ENCODE results near the gene GSK3A. TPM values are rescaled to one million over a fixed set of nuclear protein-coding genes. Genes with fewer than 3 reads are reported as not detected.

The GSK3A gene
- polyA plus RNA-seq, 12 donors, result 36.1 to 84.0 (median 42.9) TPM; not detected in 1

DNA sequence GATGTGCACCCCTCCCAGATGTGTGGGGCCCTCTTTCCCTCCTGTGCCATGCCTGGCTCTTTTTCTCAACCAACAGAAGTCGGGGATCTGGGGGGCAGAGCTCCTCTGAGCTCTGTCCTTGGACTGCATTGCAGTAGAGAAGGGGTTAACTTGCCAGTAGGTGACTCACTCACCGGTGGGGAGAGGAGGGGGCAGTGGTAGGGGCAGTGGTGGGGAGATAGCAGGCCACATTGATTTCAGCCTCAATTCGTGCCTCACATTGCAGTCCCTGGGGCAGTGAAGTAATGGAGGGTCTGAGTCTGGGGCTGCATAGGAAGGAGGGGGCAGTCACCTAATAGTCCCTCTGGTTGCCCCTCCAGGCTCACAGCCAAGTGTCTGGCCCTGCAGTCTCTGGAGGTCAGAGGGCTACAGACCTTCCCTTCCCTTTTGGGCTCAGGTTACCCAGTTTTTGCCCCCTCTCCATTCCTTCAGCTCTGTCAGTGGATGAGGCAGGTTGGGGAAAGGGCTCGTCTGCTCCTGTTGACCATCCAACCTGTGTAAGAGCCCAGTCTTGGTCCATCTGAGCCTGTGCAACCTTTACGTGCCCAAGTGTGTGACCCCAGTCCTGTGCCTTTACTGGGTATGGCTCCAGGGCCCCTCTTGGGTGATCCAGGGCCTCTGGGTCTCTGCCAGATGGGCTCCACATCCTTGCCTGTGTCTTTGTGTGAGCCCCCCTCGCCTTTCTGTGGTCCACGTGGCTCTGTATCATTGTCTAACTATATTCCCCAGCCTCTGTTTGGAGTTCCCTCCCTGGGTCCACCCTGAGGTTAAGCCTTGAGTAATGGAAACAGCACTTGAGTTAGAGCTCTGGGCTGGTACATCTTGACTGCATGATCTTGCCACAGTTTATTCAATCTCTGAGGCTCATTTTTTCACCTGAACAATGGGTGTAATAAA lies 39.7 kb upstream of the GSK3A start:
- DNase-seq, result no peak

DNA sequence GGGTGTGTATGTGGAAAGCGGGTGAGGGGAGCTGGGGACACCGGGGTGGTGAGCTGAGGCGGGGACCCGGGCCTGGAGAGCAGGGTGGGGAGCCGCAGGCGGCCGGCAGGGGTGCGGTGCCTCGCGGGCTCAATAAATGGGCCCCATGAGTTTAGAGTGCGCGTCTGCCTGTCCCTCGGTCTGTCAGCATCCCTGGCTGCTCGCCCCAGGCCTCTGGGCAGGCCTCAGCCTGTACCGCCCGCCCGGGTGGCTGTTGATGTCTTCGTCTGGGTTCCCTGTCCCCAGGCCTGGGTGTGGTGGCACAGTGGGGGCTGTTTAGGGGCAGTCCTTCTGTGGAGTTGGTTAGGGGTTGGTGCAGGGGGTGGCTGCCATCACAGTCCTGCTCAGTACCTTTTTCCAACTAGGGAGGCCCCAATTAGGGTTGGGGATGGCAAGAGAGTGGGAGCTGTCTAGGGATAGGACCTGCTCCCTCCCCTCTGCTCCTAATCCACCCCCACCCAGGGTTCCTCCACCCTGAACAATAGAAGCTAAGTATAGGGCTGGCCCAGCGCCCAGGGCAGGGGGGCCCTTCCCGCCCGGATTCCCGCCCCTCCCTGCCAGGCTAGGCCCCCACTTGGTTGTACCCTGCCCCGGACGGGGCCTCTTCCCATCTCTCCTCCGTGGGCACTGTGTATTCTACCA lies 38.9 kb upstream of the GSK3A start:
- DNase-seq, result no peak

DNA sequence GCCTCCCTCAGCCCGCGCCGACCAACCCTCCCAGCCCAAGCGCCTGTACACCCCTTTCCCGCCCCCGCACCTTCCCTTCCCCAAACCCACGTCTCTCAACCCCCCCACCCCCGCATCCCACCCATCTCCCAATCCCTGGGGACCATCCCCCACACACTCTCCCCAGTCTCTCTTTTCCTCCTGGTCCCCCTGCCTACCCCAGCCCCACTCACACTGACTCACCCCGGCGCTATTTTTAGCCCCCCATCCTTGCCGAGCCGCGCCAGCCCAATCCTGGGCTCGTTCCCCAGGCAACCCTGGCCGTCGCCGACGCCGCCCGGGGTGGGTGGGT lies 38.4 kb upstream of the GSK3A start:
- no peak for DNase-seq

DNA sequence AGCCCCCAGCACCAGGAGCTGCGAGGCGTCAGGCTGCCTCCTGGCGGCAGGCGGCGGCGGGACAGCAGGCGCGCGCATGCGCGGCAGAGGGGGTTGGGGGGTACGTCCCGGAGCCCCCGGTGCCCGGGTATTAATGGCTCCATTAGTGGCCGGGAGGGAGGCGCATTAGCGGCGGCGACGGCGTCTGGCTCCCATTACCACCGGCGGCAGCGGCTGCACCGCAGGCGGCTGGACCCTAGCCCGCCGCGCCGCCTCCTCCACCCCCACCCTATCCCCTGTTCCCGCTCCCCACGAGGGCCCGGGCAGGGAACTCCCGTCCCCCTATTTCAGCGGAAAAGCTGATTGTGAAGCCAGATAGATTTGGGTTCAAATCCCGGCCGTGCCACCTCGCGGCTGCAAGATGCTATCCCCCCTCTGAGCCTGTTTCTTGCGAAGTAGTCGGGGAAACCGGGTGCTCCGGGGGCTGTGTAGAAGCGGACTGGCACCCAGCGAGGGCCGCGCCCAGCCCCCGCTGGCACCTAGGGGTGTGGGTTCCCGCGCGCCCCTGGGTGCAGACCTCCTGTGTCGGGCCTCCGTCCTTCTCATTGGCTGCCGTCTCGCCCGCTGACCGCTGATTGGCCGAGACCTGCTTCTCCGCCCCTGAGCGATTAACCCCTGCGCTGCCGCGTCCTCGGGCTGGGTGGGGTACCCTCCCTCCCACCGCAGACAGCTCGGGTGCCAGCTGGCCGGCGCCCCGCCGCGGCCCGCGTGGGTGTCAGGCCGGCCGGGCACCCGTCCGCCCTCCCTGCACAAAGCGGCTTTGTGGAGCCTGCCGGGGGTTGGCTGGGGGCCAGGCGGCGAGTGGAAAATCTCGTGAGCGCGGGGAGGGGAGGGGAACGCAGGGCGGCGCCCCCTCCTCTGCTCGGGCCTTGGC lies 37.8 kb upstream of the GSK3A start:
- DNase-seq, result peak; percentile 93

DNA sequence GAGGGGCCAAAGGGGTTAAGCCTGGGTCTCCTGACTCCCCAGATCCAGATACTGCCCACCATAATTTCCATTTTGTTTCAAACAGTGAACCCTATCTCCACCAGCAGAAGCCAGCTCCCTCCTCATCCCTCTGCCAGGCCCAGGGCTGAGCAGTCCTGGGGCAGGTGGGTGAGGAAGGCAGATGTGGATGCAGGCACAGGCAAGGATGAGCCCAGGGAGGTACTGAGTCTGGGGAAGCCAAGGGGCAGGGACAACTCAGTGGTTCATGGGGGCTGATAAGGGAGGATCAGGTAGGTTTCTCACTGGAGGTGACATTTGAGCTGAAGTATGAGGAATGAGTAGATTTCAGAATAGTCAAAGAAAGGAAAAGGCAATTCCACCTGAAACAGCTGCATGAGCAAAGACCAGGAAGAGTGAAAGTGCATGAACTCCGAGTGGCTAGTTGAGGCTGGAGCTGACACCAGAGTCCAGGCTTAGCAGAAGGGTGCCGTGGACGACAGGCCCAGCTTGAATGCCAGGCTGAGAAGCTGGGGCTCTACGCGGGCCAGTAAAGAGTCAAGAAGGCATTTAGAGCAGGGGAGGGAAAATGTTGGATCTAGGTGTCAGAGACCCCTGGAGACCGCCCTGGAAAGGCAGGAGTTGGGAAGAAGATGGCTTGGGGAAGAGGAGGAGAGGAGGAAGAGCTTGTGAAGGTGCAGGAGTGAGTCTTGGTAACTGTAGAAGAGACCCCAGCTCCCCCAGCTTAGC lies 36.9 kb upstream of the GSK3A start:
- no peak for DNase-seq

DNA sequence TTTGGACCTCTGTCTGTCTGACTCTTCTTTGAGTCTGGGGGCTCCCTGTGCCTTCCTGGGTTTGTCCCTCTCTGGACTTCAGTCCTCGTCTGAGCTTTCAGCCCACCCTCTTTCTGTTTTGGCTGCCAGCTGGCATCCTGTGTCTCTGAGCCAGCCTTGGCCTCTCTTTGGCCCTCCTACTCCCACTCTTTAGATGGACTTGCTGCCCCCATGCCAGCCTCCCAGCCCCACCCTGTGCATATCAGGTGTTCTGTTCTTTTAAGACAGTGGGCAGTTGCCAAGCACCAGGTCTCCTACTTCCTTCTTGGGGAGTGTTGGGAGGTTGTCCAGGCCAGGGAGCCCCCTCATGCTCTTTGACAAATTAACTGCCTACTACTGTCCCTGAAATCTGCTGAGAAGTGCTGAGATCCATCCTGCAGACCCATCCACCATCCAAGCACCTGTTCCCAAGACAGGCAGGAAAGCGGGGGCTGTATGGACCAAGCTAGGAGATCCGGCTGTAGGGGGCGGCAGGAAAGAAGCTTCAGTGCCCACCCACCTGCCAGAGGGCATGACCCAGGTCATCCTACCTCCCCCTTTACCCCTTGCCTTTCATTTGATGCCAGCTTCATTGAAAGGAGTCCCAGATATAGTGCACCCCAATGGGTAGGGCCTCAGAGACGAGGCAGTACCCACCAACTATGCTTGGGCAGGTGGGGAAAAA lies 36.2 kb upstream of the GSK3A start:
- DNase-seq, result no peak

DNA sequence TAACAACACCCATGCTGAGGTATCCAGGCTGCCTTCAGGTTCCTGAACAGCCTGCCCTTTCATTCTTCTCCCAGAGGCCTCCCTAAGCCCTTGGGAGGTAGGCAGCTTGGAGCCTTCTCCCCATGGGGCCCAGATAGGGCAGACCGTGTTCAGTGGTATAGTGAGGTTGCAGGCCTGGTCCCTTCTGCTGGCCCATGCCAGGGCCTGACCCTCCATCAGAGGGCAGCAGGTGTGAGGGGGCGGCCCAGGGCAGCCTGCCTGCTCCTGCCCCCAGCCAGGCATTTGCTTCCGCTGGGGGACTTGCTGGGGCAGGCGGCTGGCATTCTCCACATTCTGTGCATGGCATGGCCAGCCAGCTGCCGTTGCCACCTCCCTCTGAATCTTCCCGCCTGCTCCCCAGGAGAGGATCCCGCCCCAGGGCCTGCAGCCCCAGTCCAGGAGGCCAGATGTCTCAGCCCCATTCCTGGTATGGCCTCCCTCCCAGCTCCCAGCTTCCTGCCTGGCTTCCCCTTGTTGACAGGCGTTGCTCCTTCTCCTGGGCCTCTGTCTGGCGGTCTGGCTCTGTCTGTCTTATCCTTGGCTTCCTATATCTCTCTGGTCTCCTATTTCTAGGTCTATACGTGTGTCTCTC lies 35.5 kb upstream of the GSK3A start:
- DNase-seq, result no peak

DNA sequence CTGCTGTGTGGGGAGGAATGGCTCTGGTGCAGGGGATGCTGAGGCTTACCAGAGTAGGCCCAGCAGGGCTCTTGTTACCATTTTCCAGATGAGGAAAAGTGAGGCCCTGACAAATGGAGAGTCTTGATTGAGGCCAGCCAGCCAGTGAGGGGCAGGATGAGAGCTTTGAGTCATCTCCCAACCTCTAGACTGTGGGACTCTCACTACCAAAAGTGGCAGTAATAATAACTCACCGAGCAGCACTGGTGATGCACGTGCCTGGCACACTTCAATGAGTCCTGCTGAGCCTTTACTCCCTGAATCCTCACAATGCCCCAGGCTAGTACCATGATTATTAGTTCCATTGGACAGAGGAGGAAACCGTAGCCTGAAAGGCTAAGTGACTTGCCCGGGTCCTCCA lies 34.4 kb upstream of the GSK3A start:
- DNase-seq, result no peak

DNA sequence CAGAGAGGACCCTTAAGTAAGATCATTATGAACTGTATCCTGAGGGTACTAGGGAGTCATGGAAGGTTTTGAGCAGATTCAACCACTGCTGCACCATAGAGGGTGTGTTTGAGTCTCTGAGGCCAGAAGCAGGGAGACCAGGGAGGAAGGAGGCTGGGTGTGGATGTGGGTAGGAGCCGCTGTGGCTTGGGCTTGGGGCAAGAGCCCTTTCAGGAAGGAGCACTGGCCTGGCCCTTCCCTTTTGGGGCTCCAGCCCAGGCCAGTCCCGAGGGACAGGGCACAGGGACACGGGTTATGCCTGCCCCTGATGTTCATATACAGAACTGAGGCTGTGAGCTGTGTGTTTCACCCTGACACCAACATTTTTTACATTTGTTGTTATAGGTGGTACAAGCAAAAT lies 33.9 kb upstream of the GSK3A start:
- no peak for DNase-seq

DNA sequence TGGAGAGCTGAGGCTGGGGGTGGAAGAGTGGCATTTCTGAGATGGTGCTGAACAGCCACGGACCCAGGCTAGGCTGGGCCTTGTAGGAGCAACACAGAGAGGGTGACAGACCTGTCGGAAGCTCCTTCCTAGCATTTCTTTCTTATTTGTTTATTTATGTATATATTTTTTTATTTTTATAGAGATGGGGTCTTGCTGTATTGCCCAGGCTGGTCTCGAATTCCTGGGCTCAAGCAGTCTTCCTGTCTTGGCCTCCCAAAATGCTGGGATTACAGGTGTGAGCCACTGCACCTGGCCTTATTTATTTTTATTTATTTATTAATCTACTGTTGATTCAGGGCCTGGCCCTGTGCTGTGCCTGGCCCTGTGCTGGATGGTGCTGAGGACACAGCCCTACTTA lies 33.1 kb upstream of the GSK3A start:
- DNase-seq, result no peak

DNA sequence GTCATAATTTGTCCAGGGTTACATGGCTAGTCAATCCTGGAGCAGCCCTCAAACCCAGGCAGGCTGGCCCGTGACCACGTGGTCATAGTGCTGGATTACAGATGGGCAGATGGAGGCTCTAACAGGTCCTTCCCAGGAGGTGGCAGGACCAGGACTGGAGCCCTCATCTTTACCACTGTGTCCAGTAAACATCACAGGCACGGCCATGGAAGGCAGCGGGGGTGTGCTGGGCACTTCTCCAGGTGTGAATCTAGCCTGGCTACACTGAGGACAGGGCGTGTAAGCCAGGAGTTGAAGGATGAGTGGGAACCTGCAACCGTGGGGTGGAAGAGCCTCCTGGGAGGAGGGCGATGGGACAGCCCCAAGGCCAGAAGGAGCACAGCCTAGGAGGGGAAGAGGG lies 32.7 kb upstream of the GSK3A start:
- DNase-seq, result no peak

DNA sequence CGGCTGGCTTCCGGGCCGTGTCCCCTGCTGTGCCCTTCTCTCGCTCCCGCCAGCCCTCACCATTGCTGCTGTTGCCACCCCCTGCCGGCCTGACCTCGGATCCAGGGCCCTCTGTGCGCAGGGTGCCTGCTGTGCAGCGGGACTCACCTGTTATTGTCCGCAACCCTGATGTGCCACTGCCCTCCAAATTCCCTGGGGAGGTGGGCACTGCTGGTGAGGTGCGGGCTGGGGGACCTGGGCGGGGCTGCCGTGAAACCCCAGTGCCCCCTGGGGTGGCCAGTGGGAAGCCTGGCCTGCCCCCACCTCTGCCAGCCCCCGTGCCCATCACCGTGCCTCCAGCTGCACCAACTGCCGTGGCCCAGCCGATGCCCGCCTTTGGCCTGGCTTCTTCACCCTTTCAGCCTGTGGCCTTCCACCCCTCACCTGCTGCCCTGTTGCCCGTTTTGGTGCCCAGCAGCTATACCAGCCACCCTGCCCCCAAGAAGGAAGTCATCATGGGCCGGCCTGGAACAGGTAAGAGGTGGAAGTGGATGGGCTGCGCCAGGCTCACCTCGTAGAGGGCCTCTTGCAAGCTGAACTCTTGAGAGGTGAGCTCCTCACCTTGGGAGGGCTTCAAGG lies 31.8 kb upstream of the GSK3A start:
- DNase-seq, result no peak

DNA sequence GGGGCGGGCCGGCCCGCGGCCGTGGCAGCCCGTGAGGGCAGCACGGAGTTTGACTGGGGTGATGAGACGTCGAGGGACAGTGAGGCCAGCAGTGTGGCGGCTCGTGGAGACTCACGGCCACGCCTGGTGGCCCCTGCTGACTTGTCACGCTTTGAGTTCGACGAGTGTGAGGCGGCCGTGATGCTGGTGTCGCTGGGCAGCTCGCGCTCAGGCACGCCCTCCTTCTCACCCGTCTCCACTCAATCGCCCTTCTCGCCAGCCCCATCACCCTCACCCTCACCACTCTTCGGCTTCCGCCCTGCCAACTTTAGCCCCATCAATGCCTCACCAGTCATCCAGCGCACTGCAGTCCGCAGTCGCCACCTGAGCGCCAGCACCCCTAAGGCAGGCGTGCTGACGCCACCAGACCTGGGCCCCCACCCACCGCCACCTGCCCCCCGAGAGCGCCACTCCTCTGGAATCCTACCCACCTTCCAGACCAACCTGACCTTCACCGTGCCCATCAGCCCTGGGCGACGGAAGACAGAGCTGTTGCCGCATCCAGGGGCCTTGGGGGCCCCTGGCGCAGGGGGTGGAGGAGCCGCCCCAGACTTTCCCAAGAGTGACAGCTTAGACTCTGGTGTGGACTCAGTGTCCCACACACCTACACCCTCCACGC lies 31.1 kb upstream of the GSK3A start:
- no peak for DNase-seq

DNA sequence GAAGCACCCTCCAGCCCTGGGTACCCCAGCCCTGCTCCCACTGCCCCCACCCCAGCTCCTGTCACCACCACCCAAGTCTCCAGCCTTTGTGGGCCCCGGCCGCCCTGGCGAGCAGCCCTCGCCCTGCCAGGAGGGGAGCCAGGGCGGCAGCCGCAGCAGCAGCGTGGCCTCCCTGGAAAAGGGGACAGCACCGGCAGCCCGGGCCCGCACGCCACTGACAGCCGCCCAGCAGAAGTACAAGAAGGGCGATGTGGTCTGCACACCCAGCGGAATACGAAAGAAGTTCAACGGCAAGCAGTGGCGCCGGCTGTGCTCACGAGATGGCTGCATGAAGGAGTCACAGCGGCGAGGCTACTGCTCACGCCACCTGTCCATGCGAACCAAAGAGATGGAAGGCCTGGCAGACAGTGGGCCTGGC lies 30.6 kb upstream of the GSK3A start:
- DNase-seq, result no peak

DNA sequence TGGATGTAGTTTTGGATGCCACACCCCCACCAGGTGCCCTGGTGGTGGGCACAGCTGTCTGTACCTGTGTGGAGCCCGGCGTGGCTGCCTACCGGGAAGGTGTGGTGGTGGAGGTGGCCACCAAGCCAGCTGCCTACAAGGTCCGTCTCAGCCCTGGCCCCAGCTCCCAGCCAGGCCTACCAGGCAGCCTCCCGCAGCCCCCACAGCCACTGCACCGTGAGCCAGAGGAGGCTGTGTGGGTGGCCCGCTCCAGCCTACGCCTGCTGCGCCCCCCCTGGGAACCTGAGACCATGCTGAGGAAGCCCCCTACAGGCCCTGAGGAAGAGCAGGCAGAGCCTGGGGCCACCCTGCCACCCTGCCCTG lies 30.1 kb upstream of the GSK3A start:
- no peak for DNase-seq

DNA sequence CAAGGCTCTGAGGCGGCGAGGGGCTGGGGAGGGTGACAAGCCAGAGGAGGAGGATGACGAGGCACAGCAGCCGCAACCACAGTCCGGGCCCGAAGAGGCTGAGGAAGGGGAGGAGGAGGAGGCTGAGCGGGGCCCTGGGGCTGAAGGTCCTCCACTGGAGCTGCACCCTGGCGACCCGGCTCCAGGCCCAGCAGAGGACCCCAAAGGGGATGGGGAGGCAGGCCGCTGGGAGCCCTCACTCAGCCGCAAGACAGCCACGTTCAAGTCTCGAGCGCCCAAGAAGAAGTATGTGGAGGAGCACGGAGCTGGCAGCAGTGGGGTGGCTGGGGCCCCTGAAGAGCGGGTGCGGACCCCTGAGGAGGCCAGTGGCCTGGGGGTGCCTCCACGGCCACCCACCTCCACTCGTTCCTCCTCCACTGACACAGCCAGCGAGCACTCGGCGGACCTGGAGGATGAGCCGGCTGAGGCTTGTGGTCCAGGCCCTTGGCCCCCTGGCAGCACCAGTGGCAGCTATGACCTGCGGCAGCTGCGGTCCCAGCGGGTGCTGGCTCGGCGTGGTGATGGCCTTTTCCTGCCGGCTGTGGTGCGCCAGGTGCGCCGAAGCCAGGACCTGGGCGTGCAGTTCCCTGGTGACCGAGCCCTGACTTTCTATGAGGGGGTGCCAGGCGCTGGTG lies 29.6 kb upstream of the GSK3A start:
- DNase-seq, result no peak

DNA sequence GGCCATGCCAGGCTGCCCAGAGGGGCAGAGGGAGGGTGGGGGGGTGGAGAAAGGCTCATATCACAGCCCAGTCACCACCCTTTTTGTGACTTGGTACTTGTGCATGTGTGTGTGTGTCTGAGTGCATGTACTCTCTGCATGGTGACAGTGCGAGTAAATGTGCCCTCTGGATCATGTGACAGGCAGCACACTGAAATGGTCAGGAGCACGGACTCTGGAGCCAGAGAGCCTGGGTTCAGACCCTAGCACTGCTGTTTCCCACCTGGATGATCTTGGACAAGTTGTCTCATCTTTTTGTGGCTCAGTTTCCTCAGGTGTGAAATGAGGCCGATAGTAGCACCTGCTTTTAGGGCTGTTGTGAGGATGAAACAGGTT lies 28.6 kb upstream of the GSK3A start:
- DNase-seq, result no peak

DNA sequence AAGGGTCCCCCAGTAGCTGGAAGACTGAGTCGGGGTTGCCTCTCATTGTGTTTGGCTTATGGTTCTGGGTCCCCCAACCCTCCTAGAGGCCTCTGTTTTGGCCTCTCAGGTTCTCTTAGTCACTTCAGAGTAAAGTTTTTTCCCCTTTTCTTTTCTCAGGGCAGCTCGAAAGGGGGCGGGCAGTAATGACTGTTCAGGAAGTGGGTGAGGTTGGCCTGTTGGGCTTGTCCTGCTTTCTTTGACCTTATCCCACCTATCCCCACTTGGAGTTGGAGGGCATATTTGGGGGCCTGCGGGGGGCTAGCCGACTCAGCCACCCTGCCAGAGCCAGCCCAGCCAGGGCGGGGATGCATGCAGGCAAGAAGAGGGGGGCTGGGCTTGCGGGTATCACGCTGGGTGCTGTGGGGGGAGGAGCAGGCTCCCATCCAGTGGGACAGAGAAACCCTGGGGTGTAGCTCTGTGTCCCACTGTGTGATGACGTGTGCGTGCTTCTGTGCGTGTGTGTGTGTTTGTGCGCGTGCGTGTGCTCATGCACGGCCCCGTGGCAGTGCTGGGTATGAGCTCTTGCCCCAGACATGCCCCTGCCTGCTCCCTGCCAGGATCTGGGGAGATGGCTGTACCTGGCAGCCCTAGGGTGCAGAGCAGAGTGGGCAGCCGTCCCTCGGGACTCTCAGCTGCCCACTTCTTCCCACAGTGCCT lies 28.1 kb upstream of the GSK3A start:
- no peak for DNase-seq
